Cardiac muscle cell (in vitro differentiated cells and primary cell): Measurements from ENCODE around the gene SWI5. TPM values are rescaled to one million over a fixed set of nuclear protein-coding genes. Genes with fewer than 3 reads are reported as not detected.

ENCODE experiments used
- DNase-seq, 2 donors: peaks; one replicate each; pipeline versions ENCODE4 v3.0.0 to v3.0.0-alpha.2; 2010 to 2017; ENCODE audit warnings: low read depth in 1 of 2, low spot score in 1 of 2
- H3K27ac ChIP-seq: fragments of 200-600 bp; sonication (generic); 2 replicates; pipeline ENCODE4 v1.5.1; 2016
- H3K27me3 ChIP-seq: fragments of 200-600 bp; sonication (generic); 2 replicates; pipeline ENCODE4 v1.6.0; 2016; ENCODE audit warnings: control low read depth
- H3K36me3 ChIP-seq: fragments of 200-600 bp; sonication (generic); 2 replicates; pipeline ENCODE4 v1.5.1; 2016; ENCODE audit warnings: control low read depth
- H3K4me1 ChIP-seq: fragments of 200-600 bp; sonication (generic); 2 replicates; pipeline ENCODE4 v1.8.1; 2017; ENCODE audit warnings: low read depth, mild to moderate bottlenecking, mixed run types
- H3K4me3 ChIP-seq: fragments of 200-600 bp; sonication (generic); 2 replicates; pipeline ENCODE4 v1.5.1; 2016; ENCODE audit warnings: mild to moderate bottlenecking
- H3K9me3 ChIP-seq: fragments of 200-600 bp; sonication (generic); 2 replicates; pipeline ENCODE4 v1.5.1; 2017; ENCODE audit warnings: low read depth, mild to moderate bottlenecking, control low read depth
- polyA plus RNA-seq: library from polyadenylated mRNA; unstranded; fragments of >200 nt; fragmentation: Nextera tagmentation; extraction: Ambion mirVana; gene quantifications from 2 replicates; pipeline ENCODE4 v1.2.1, GENCODE V29; 2016
- total RNA-seq: library from RNA; depleted of rRNA; stranded (reverse); fragments of >200 nt; gene quantifications from 2 replicates; pipeline ENCODE4 v1.2.3, GENCODE V29; 2016
- TF ChIP-seq, protein P1 (sequence below): IDR thresholded peaks from 2 replicates; pipeline ENCODE4 v1.5.1; 2012; ENCODE audit warnings: low read depth, mild to moderate bottlenecking, low read length

Gene SWI5
- total and polyA plus RNA-seq, 2 experiments from 2014 or later: 37.7 to 82.6 TPM

DNA sequence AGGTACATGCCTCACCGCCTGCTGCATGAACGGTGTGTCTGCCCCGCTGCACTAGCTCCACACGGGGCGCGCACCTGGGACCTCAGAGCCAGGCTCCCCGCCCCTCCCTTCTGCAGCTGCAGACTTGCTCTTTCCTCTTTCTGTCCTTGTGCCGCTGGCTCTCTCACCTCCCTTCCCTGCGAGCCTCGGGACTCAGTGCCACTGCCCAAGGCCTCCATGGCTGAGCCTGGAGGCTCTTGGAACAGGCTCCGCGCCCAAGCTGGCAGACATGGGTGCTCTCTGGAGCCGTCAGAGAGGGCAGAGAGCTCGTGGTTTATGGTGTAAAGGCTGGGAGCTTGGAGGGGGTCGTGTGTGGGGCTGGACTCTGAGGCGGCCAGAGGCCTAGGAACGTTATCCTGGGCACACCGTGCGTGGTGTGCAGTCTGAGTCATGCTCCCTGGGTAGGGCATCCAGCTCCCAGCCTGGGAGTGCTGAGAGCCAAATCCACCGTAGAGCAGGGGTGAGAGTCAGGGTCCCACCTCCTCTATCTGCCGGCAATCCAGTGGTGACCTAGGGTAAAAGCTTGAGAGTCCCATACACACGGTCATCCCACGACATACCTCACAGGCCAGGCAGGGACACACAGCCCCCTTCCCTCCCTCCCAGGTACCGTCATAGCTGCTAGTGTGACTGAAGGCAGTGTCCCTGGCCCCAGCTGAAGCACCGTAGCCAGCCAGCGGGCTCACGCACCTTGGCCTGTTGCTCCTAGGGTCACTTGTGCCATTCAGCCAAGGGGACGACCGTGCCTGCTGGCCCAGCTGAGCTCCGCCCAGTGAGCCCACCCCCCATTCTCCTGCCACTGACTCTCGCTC, 22.7 kb upstream of the SWI5 start:
- TF ChIP-seq, protein P1, sequence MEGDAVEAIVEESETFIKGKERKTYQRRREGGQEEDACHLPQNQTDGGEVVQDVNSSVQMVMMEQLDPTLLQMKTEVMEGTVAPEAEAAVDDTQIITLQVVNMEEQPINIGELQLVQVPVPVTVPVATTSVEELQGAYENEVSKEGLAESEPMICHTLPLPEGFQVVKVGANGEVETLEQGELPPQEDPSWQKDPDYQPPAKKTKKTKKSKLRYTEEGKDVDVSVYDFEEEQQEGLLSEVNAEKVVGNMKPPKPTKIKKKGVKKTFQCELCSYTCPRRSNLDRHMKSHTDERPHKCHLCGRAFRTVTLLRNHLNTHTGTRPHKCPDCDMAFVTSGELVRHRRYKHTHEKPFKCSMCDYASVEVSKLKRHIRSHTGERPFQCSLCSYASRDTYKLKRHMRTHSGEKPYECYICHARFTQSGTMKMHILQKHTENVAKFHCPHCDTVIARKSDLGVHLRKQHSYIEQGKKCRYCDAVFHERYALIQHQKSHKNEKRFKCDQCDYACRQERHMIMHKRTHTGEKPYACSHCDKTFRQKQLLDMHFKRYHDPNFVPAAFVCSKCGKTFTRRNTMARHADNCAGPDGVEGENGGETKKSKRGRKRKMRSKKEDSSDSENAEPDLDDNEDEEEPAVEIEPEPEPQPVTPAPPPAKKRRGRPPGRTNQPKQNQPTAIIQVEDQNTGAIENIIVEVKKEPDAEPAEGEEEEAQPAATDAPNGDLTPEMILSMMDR: no peak
- Histone ChIP-seq H3K27me3 (no peaks in the 10 kb centered on the region), H3K9me3 (no peaks in the 10 kb centered on the region), H3K4me1 (no peaks in the 10 kb centered on the region), H3K4me3 (no peak overlapping the region), H3K36me3 (peaks cover 11% of the 10 kb centered on the region), H3K27ac (no peak overlapping the region)
- no peak for DNase-seq

DNA sequence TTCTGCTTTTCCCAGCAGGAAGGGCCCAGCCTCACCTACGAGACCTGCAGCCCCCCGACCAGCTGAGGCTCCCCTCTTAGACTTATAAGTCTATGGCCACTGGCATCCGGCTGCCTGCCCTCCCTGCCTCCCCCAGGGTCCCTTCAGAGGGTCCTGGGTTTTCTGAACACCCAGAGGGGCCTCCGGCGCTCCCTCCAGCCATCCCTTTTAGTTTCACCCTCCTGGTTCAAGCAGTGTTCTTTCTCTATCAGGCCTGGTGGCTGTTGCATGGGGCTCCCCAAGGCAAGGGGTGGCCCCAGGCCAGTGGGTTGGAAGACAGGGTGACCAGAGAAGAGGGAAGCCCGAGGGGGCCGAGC, 22.1 kb upstream of the SWI5 start:
- H3K27me3 ChIP-seq: no peaks in the 10 kb centered on the region
- DNase-seq: no peak
- H3K27ac ChIP-seq: no peak overlapping the region
- peaks cover 16% of the 10 kb centered on the region for H3K36me3 ChIP-seq
- no peaks in the 10 kb centered on the region for H3K9me3 ChIP-seq
- no peak overlapping the region for H3K4me3 ChIP-seq
- TF ChIP-seq, protein P1: no peak
- no peaks in the 10 kb centered on the region for H3K4me1 ChIP-seq

DNA sequence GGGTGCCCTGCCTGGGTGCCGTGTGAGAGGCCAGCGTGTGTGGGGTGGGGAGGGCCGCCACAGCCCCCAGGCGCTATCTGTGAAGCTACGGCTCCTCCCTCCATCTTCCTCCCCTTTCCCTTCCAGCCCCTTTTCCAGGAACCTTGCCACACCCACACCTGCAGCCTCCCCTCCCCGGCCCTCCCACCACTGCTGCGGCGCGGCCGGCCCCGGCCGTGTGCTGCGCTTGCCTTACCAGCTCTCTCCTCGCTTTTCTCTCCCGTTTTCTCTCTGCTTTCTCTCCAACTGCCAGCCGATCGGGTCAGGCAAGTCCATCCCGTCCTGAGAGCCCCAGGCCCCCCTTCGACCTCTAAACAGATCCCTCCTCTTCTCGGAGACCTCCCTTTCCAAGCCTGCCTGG, 21.7 kb upstream of the SWI5 start:
- TF ChIP-seq, protein P1: no peak

DNA sequence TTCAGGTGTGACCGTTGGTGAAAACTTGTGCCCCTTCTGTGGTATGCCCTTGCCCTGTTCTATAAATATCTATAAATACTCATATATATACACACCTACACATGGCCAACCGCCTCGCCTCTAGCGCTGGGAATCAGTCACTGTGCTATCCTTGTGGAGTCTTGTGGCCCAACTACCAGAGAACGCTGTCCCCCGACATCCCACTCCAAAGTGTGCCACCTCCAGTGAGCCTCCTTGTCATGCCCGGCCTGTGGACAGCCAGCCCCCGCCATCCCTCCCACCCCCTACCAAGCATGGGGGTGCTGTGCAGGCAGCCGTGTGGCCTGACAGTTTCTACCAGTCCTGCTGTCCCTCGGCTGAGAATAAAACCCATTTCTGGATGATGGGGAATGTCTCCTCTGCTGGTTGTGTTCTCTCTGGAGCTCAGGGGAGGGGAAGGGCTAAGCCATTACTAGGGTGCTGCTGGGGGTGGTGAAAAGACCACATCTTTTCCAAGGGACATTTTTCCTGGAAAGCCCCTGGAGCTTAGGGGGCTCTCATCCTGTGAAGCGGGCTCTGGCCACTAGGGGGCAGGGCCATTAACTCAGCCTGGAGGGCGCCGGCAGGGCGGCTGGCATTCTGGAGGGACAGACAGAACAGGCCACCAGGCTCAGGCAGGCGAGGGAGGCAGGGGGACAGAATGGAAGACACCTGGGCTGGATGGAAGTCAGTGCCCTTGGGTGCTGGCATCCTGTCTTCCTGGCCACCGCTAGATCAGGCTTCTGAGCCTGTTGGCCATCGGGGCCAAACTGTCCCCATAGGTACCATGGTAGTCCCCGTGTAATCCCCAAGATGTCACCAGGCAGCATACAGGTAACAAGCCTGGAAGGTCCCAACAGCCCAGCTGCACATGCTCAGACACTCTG, 21.0 kb upstream of the SWI5 start:
- H3K27me3 ChIP-seq: no peaks in the 10 kb centered on the region
- H3K27ac ChIP-seq: peak overlapping the region; percentile 47
- DNase-seq: peak; percentile 59 to 88
- no peaks in the 10 kb centered on the region for H3K9me3 ChIP-seq
- TF ChIP-seq, protein P1: peak; percentile 93
- H3K4me3 ChIP-seq: no peak overlapping the region
- H3K36me3 ChIP-seq: peaks cover 20% of the 10 kb centered on the region
- no peaks in the 10 kb centered on the region for H3K4me1 ChIP-seq

More for the DNA sequence above, 21.7 kb upstream of the SWI5 start:
- Histone ChIP-seq H3K27ac (no peak overlapping the region), H3K36me3 (peaks cover 16% of the 10 kb centered on the region), H3K27me3 (no peaks in the 10 kb centered on the region), H3K9me3 (no peaks in the 10 kb centered on the region), H3K4me1 (no peaks in the 10 kb centered on the region), H3K4me3 (no peak overlapping the region)
- no peak for DNase-seq

DNA sequence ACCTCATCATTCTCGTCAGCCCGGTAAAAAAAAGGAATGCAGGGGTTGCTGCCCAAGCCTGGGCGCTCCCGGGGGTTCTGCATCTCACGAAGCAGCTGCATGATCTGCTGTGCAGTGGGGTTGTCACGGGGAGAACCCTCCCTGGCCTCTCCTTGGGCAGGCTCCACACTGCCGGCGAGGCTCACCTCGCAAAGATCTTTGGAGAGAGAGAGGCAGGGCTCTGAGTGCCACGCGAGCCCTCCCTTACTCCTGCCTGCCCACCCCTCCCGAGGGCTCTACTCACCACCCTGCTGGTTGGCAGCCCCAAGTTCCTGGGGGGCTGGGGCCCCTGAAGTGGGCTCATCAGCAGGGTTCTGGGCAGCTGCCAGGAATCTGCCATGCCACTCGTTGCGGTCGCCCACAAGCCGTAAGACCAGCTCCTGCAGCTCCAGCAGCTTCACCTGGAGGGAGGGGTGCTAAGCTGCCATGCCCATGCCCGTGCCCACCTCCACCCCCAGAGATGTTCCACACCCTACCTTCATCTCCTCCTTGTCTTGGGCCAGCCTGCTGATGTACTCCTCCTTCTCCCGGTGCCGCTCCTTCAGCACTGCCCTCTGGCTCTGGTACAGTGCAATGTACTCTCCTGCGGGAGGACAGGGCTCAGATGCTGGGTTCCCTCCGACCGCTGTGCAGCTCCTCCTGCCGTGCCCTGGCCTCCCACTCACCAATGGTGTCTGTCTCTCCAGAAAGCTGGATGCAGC, 18.8 kb upstream of the SWI5 start:
- Histone ChIP-seq H3K9me3 (no peaks in the 10 kb centered on the region), H3K27me3 (no peaks in the 10 kb centered on the region), H3K4me1 (no peaks in the 10 kb centered on the region), H3K4me3 (no peak overlapping the region), H3K36me3 (peaks cover 37% of the 10 kb centered on the region), H3K27ac (no peak overlapping the region)
- TF ChIP-seq, protein P1: no peak
- DNase-seq: no peak
